GM23338 (cell line): ENCODE measurements around the gene ABCA13. TPM values are rescaled to one million over a fixed set of nuclear protein-coding genes. Genes with fewer than 3 reads are reported as not detected.

ENCODE experiments used
- ATAC-seq: fragments of 200-7000 bp; cut with Tn5 transposase; 3 replicates; pipeline ENCODE4 v1.9.1; 2020
- DNase-seq: peaks from one replicate; pipeline ENCODE4 v3.0.0-alpha.2; 2015; ENCODE audit warnings: low spot score
- H2AFZ ChIP-seq: fragments of 200-600 bp; sonication (generic); 2 replicates; pipeline ENCODE4 v1.8.0; 2016; ENCODE audit warnings: antibody characterized with exemption, mild to moderate bottlenecking, moderate library complexity
- H3F3A ChIP-seq: fragments of 200-600 bp; sonication (generic); replicated peaks from 2 replicates; pipeline ENCODE4 v1.8.0; 2017; ENCODE audit warnings: antibody characterized with exemption, mixed run types, low read depth
- H3K27ac ChIP-seq: fragments of 200-600 bp; sonication (generic); 2 replicates; pipeline ENCODE4 v1.6.1; 2016; ENCODE audit warnings: low read depth
- H3K27me3 ChIP-seq: fragments of 200-600 bp; sonication (generic); 2 replicates; pipeline ENCODE4 v1.8.0; 2016; ENCODE audit warnings: mild to moderate bottlenecking, mixed run types, moderate library complexity; ENCODE audit not compliant: insufficient read depth
- H3K36me3 ChIP-seq: fragments of 200-600 bp; sonication (generic); 2 replicates; pipeline ENCODE4 v1.8.0; 2016; ENCODE audit warnings: mild to moderate bottlenecking; ENCODE audit not compliant: insufficient read depth
- H3K4me1 ChIP-seq: fragments of 200-600 bp; sonication (generic); 2 replicates; pipeline ENCODE4 v1.8.0; 2016; ENCODE audit warnings: mild to moderate bottlenecking, moderate library complexity; ENCODE audit not compliant: insufficient read depth
- H3K4me2 ChIP-seq: fragments of 200-600 bp; sonication (generic); 2 replicates; pipeline ENCODE4 v1.7.1; 2017; ENCODE audit warnings: mixed run types
- H3K4me3 ChIP-seq: fragments of 200-600 bp; sonication (generic); 2 replicates; pipeline ENCODE4 v1.6.1; 2016; ENCODE audit warnings: mixed run types
- H3K79me2 ChIP-seq: fragments of 200-600 bp; sonication (generic); replicated peaks from 2 replicates; pipeline ENCODE4 v1.8.0; 2017; ENCODE audit warnings: mild to moderate bottlenecking; ENCODE audit not compliant: insufficient read depth
- H3K9me2 ChIP-seq: fragments of 200-600 bp; sonication (generic); 2 replicates; pipeline ENCODE4 v1.8.0; 2017; ENCODE audit not compliant: insufficient read depth
- H4K20me1 ChIP-seq: fragments of 200-600 bp; sonication (generic); replicated peaks from 2 replicates; pipeline ENCODE4 v1.8.0; 2017; ENCODE audit warnings: mild to moderate bottlenecking; ENCODE audit not compliant: insufficient read depth
- H3K27ac Mint-ChIP-seq: 2 replicates; pipeline ENCODE4 v1.8.0; 2020; ENCODE audit warnings: inconsistent platforms, mild to moderate bottlenecking, moderate library complexity, mixed read lengths
- H3K27me3 Mint-ChIP-seq: 3 replicates; pipeline ENCODE4 v1.8.0; 2022; ENCODE audit warnings: low read depth, mild to moderate bottlenecking, moderate library complexity, mixed read lengths, inconsistent platforms; ENCODE audit not compliant: insufficient read depth, poor library complexity
- H3K36me3 Mint-ChIP-seq: 3 replicates; pipeline ENCODE4 v1.8.0; 2021; ENCODE audit warnings: low read depth, mild to moderate bottlenecking, inconsistent platforms, moderate library complexity, mixed read lengths
- H3K4me1 Mint-ChIP-seq: 3 replicates; pipeline ENCODE4 v1.8.0; 2020; ENCODE audit warnings: mild to moderate bottlenecking, inconsistent platforms, mixed read lengths
- H3K4me3 Mint-ChIP-seq: 3 replicates; pipeline ENCODE4 v1.8.0; 2021; ENCODE audit warnings: moderate library complexity, mild to moderate bottlenecking, inconsistent platforms, mixed read lengths
- H3K9me3 Mint-ChIP-seq: 3 replicates; pipeline ENCODE4 v1.8.0; 2020; ENCODE audit warnings: moderate library complexity, mild to moderate bottlenecking, inconsistent platforms, mixed read lengths
- CTCF ChIP-seq, 2 experiments: fragments of 200-600 bp in 1 of 2; sonication (generic) in 1 of 2; conservative IDR thresholded peaks; 2 replicates each; pipeline versions ENCODE4 v1.5.1 to v1.6.1; 2016 to 2017; ENCODE audit warnings: antibody characterized with exemption in 2 of 2, low read depth in 2 of 2, mild to moderate bottlenecking in 2 of 2, moderate library complexity in 1 of 2
- EZH2 ChIP-seq: fragments of 200-600 bp; sonication (generic); IDR thresholded peaks from one replicate; pipeline ENCODE4 v1.8.0; 2017; ENCODE audit warnings: antibody characterized with exemption, mild to moderate bottlenecking, low read depth; ENCODE audit not compliant: unreplicated experiment
- EZH2phosphoT487 ChIP-seq: fragments of 200-600 bp; sonication (generic); IDR thresholded peaks from one replicate; pipeline ENCODE4 v1.8.1; 2018; ENCODE audit warnings: antibody characterized with exemption; ENCODE audit not compliant: unreplicated experiment
- POLR2AphosphoS5 ChIP-seq: IDR thresholded peaks from 2 replicates; pipeline ENCODE4 v1.6.1; 2016; ENCODE audit warnings: antibody characterized with exemption, low read depth
- STAT1 ChIP-seq: IDR thresholded peaks from one replicate; pipeline ENCODE4 v1.6.1; 2016; ENCODE audit warnings: antibody characterized with exemption; ENCODE audit not compliant: unreplicated experiment
- ZNF114 ChIP-seq: fragments of 250-450 bp; sonication (Bioruptor Pico); IDR thresholded peaks from 2 replicates; pipeline ENCODE4 v1.5.0; 2020; ENCODE audit warnings: mild to moderate bottlenecking, moderate library complexity
- ZNF331 ChIP-seq: fragments of 250-450 bp; sonication (Bioruptor Pico); IDR thresholded peaks from 2 replicates; pipeline ENCODE4 v1.5.0; 2020; ENCODE audit warnings: low read depth, mild to moderate bottlenecking, moderate library complexity
- ZNF462 ChIP-seq: fragments of 250-450 bp; sonication (Bioruptor Pico); IDR thresholded peaks from 2 replicates; pipeline ENCODE4 v1.5.0; 2020; ENCODE audit warnings: mild to moderate bottlenecking, moderate library complexity
- polyA plus RNA-seq: library from polyadenylated mRNA; unstranded; fragments of >200 nt; fragmentation: Nextera tagmentation; extraction: Ambion mirVana; gene quantifications from 2 replicates; pipeline ENCODE4 v1.2.1, GENCODE V29; 2016
- total RNA-seq: library from RNA; depleted of rRNA; stranded (reverse); fragments of >200 nt; shearing (Covaris generic); gene quantifications from 2 replicates; pipeline ENCODE4 v1.2.3, GENCODE V29; 2014

The ABCA13 gene
- total and polyA plus RNA-seq, 2 experiments from 2014 or later = 0.21 TPM; not detected in 1

GRCh38 chr7:48658138-48658537 lies 486.9 kb downstream of the ABCA13 start:
- H3K9me2 ChIP-seq = peaks cover 33% of the 10 kb centered on the region
- no peaks in the 10 kb centered on the region; the same call in 1 of the 2 replicates for H3K36me3 ChIP-seq
- H3K4me1 Mint-ChIP-seq = no peaks in the 10 kb centered on the region
- no peaks in the 10 kb centered on the region for H3F3A ChIP-seq
- DNase-seq = no peak
- H3K36me3 Mint-ChIP-seq = no peaks in the 10 kb centered on the region; the same call in 2 of the 3 replicates
- H3K4me3 ChIP-seq = no peak overlapping the region
- peaks cover 9% of the 10 kb centered on the region; the same call in 2 of the 3 replicates for H3K9me3 Mint-ChIP-seq
- H3K79me2 ChIP-seq = no peaks in the 10 kb centered on the region
- H3K27me3 Mint-ChIP-seq = no peaks in the 10 kb centered on the region
- H4K20me1 ChIP-seq = no peaks in the 10 kb centered on the region
- H3K4me2 ChIP-seq = no peak overlapping the region
- no peak overlapping the region for H3K27ac Mint-ChIP-seq
- ATAC-seq = no peak
- H3K4me3 Mint-ChIP-seq = no peak overlapping the region
- H3K27ac ChIP-seq = no peak overlapping the region
- no peaks in the 10 kb centered on the region for H3K4me1 ChIP-seq
- no peaks in the 10 kb centered on the region for H3K27me3 ChIP-seq
- TF ChIP-seq ZNF114 (CRISPR knock-in tag) (no peak), STAT1 (no peak), CTCF (conservative IDR thresholded peaks at IDR 0.05; ENCODE audit: low read depth in 2 of 2) (no peak), EZH2 (no peak), ZNF462 (CRISPR knock-in tag) (no peak), EZH2phosphoT487 (no peak), ZNF331 (no peak), POLR2AphosphoS5 (no peak)
- no peak overlapping the region for H2AFZ ChIP-seq
